ENCODE measurements around the gene FKBP15. TPM values are rescaled to one million over a fixed set of nuclear protein-coding genes. Genes with fewer than 3 reads are reported as not detected.
"Not testable (repeated sequence)": the region's sequence is repeated elsewhere in the genome, so short reads cannot be mapped to it uniquely, and the experiment has no call there.

Gene FKBP15
- polyA plus RNA-seq, 1 donor from 2014 or later, result 12.1 TPM

DNA sequence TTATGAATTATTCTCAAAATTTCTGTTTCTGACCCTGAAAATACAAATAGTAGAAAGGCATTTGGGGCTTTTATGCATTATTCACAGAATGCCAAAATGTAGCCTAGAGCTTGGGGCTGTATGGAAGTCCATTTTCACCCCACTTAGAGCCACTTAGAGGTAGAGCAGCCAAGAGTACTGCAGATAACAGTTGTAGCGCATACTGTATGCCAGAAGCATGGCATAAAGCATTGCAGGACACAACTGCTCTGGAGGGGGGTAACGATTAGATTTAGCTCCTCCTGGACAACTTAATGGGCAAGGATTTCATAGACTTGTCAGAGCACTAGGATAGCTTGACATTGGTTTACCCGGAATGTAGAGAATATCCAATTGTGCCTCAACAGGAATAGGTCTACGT, 15.9 kb upstream of the FKBP15 start:
- no peaks in the 10 kb centered on the region for H3K9me3 ChIP-seq (ENCODE audit: low read length)
- no peak overlapping the region for H2AFZ ChIP-seq (ENCODE audit: low read depth, low read length)
- H3K27ac ChIP-seq (ENCODE audit: low read length), result no peak overlapping the region
- H3K36me3 ChIP-seq (ENCODE audit: insufficient read depth, low read length), result no peaks in the 10 kb centered on the region
- no peak overlapping the region for H3K4me2 ChIP-seq (ENCODE audit: low read length)
- H4K20me1 ChIP-seq (ENCODE audit: insufficient read depth), result no peaks in the 10 kb centered on the region
- no peaks in the 10 kb centered on the region for H3K79me2 ChIP-seq (replicated peaks; ENCODE audit: insufficient read depth, low read length)
- TF ChIP-seq EZH2 (IDR thresholded peaks at IDR 0.05; ENCODE audit: borderline replicate concordance, insufficient read depth, low read length, poor library complexity, severe bottlenecking) (no peak), POLR2AphosphoS5 (IDR thresholded peaks at IDR 0.05) (no peak), RAD21 (conservative IDR thresholded peaks at IDR 0.05) (no peak), MXI1 (conservative IDR thresholded peaks at IDR 0.05; ENCODE audit: poor library complexity, severe bottlenecking) (no peak), TAF1 (IDR thresholded peaks at IDR 0.05; ENCODE audit: low read depth) (no peak), EP300 (conservative IDR thresholded peaks at IDR 0.05; ENCODE audit: poor library complexity, severe bottlenecking) (no peak), SMC3 (conservative IDR thresholded peaks at IDR 0.05; ENCODE audit: poor library complexity) (no peak)
- TF ChIP-seq, protein P1, sequence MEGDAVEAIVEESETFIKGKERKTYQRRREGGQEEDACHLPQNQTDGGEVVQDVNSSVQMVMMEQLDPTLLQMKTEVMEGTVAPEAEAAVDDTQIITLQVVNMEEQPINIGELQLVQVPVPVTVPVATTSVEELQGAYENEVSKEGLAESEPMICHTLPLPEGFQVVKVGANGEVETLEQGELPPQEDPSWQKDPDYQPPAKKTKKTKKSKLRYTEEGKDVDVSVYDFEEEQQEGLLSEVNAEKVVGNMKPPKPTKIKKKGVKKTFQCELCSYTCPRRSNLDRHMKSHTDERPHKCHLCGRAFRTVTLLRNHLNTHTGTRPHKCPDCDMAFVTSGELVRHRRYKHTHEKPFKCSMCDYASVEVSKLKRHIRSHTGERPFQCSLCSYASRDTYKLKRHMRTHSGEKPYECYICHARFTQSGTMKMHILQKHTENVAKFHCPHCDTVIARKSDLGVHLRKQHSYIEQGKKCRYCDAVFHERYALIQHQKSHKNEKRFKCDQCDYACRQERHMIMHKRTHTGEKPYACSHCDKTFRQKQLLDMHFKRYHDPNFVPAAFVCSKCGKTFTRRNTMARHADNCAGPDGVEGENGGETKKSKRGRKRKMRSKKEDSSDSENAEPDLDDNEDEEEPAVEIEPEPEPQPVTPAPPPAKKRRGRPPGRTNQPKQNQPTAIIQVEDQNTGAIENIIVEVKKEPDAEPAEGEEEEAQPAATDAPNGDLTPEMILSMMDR (IDR thresholded peaks at IDR 0.05; ENCODE audit: poor library complexity, severe bottlenecking), result no peak
- H3K9me2 ChIP-seq (ENCODE audit: insufficient read depth, low read length), result no peaks in the 10 kb centered on the region
- no peak overlapping the region for H3K4me3 ChIP-seq (ENCODE audit: low read length)
- H3F3A ChIP-seq (ENCODE audit: insufficient read depth, low read length, poor library complexity, severe bottlenecking), result no peaks in the 10 kb centered on the region
- no peaks in the 10 kb centered on the region for H3K27me3 ChIP-seq (ENCODE audit: insufficient read depth, low read depth, low read length)
- no peak overlapping the region for H3K9ac ChIP-seq (ENCODE audit: low read length)

DNA sequence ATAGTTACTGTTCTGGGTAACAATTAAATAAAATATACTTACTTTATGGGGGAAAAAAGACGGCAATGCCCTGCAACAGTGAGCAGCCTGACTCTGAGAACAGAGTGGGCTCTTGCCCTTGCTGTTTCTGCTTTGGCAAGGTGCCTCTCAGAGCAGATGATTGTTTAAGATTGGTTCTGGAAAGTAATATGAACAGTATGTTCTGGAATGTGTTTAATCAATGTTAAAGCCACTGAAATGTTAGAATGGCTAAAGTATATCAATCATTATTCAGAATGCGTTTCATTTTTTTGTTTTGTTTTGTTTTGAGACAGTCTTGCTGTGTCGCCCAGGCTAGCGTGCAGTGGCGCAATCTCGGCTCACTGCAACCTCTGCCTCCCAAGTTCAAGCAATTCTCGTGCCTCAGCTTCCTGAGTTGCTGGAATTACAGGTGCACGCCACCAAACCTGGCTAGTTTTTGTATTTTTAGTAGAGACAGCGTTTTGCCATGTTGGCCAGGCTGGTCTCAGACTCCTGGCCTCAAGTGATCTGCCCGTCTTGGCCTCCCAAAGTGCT, 14.7 kb upstream of the FKBP15 start:
- not testable (repeated sequence) for H2AFZ ChIP-seq (ENCODE audit: low read depth, low read length); H4K20me1 ChIP-seq (ENCODE audit: insufficient read depth); H3K36me3 ChIP-seq (ENCODE audit: insufficient read depth, low read length); H3K79me2 ChIP-seq (replicated peaks; ENCODE audit: insufficient read depth, low read length); H3K4me2 ChIP-seq (ENCODE audit: low read length); H3K4me3 ChIP-seq (ENCODE audit: low read length); H3K27ac ChIP-seq (ENCODE audit: low read length); H3K9me2 ChIP-seq (ENCODE audit: insufficient read depth, low read length); H3K9ac ChIP-seq (ENCODE audit: low read length); H3F3A ChIP-seq (ENCODE audit: insufficient read depth, low read length, poor library complexity, severe bottlenecking); H3K9me3 ChIP-seq (ENCODE audit: low read length); H3K27me3 ChIP-seq (ENCODE audit: insufficient read depth, low read depth, low read length)

- Histone ChIP-seq H3K9ac (ENCODE audit: low read length) (no peak overlapping the region), H3K9me3 (ENCODE audit: low read length) (no peaks in the 10 kb centered on the region), H3F3A (ENCODE audit: insufficient read depth, low read length, poor library complexity, severe bottlenecking) (no peaks in the 10 kb centered on the region), H3K27me3 (ENCODE audit: insufficient read depth, low read depth, low read length) (no peaks in the 10 kb centered on the region), H3K4me2 (ENCODE audit: low read length) (no peak overlapping the region), H4K20me1 (ENCODE audit: insufficient read depth) (no peaks in the 10 kb centered on the region), H3K4me3 (ENCODE audit: low read length) (no peak overlapping the region), H3K79me2 (replicated peaks; ENCODE audit: insufficient read depth, low read length) (no peaks in the 10 kb centered on the region), H3K9me2 (ENCODE audit: insufficient read depth, low read length) (no peaks in the 10 kb centered on the region), H3K36me3 (ENCODE audit: insufficient read depth, low read length) (no peaks in the 10 kb centered on the region), H2AFZ (ENCODE audit: low read depth, low read length) (no peak overlapping the region), H3K27ac (ENCODE audit: low read length) (no peak overlapping the region)
- TF ChIP-seq, protein P1 (IDR thresholded peaks at IDR 0.05; ENCODE audit: poor library complexity, severe bottlenecking), result no peak
- TF ChIP-seq REST (IDR thresholded peaks at IDR 0.05; ENCODE audit: borderline replicate concordance), result no peak
- TF ChIP-seq SMC3 (conservative IDR thresholded peaks at IDR 0.05; ENCODE audit: poor library complexity), result no peak
- no peak for TF ChIP-seq EZH2 (IDR thresholded peaks at IDR 0.05; ENCODE audit: borderline replicate concordance, insufficient read depth, low read length, poor library complexity, severe bottlenecking)
- TF ChIP-seq RAD21 (conservative IDR thresholded peaks at IDR 0.05), result no peak
- TF ChIP-seq POLR2AphosphoS5 (IDR thresholded peaks at IDR 0.05), result no peak
- no peak for TF ChIP-seq TAF1 (IDR thresholded peaks at IDR 0.05; ENCODE audit: low read depth)
- TF ChIP-seq EP300 (conservative IDR thresholded peaks at IDR 0.05; ENCODE audit: poor library complexity, severe bottlenecking), result no peak
- no peak for TF ChIP-seq MXI1 (conservative IDR thresholded peaks at IDR 0.05; ENCODE audit: poor library complexity, severe bottlenecking)
Measured at GRCh38 chr9:113231701-113232100, 10.6 kb upstream of the FKBP15 start.
